HG02840 (cell line): ENCODE measurements around the gene SATB1.

Experiments
- ATAC-seq: cut with Tn5 transposase; IDR thresholded peaks from one replicate; pipeline ENCODE4 v1.9.1; 2021; ENCODE audit warnings: mild to moderate bottlenecking, moderate library complexity, moderate number of reproducible peaks; ENCODE audit not compliant: unreplicated experiment, low FRiP score

Gene SATB1

GRCh38 chr3:18297126-18297525 is 128.0 kb downstream of the SATB1 start:
- ATAC-seq = no peak
